Stomach smooth muscle (tissue), 2 donors: Measurements from ENCODE around the gene SELPLG.
A peak's percentile ranks its signal among the peaks of the same experiment; 100 is the strongest.
"Not testable (repeated sequence)": the region's sequence is repeated elsewhere in the genome, so short reads cannot be mapped to it uniquely, and the experiment has no call there.

Experiments
- H3K27ac ChIP-seq: one replicate; pipeline ENCODE4 v1.7.0; 2013; ENCODE audit warnings: mild to moderate bottlenecking, low read length, inconsistent platforms
- H3K27me3 ChIP-seq, 2 donors: one replicate each; pipeline ENCODE4 v1.7.0; 2013; ENCODE audit warnings: low read length in 2 of 2; ENCODE audit not compliant: insufficient read depth in 2 of 2, control insufficient read depth in 1 of 2
- H3K36me3 ChIP-seq, 2 donors: one replicate each; pipeline ENCODE4 v1.7.0; 2013; ENCODE audit warnings: low read length in 2 of 2; ENCODE audit not compliant: control insufficient read depth in 2 of 2, insufficient read depth in 2 of 2
- H3K4me1 ChIP-seq: one replicate; pipeline ENCODE4 v1.7.0; 2013; ENCODE audit warnings: low read length; ENCODE audit not compliant: control insufficient read depth, insufficient read depth
- H3K4me3 ChIP-seq, 2 donors: one replicate each; pipeline ENCODE4 v1.7.0; 2013; ENCODE audit warnings: low read length in 2 of 2
- H3K9ac ChIP-seq, 2 donors: one replicate each; pipeline ENCODE4 v1.7.0; 2013; ENCODE audit warnings: low read length in 2 of 2, mild to moderate bottlenecking in 1 of 2
- H3K9me3 ChIP-seq, 2 donors: one replicate each; pipeline ENCODE4 v1.7.0; 2013; ENCODE audit warnings: low read length in 2 of 2; ENCODE audit not compliant: control insufficient read depth in 2 of 2
- donor health status: healthy.
- donor health status: Pancreatic carcinoma.

Gene SELPLG

GRCh38 chr12:108638141-108638827 is 4.6 kb upstream of the SELPLG start:
- Histone ChIP-seq H3K27ac (peak overlapping the region; percentile 24), H3K27me3 (peaks cover 2 to 9% of the 10 kb centered on the region in 2 donors), H3K4me3 (peak overlapping the region; percentile 47 to 66), H3K36me3 (no peaks in the 10 kb centered on the region), H3K9me3 (no peaks in the 10 kb centered on the region), H3K4me1 (peaks cover 43% of the 10 kb centered on the region), H3K9ac (peak overlapping the region; percentile 44 to 47)

- peaks cover 42% of the 10 kb centered on the region for H3K4me1 ChIP-seq
- peaks cover 2 to 9% of the 10 kb centered on the region in 2 donors for H3K27me3 ChIP-seq
- no peak overlapping the region for H3K9ac ChIP-seq
- peak overlapping the region; percentile 24 for H3K27ac ChIP-seq
- H3K4me3 ChIP-seq: no peak overlapping the region
- no peaks in the 10 kb centered on the region for H3K9me3 ChIP-seq
- no peaks in the 10 kb centered on the region for H3K36me3 ChIP-seq
Measured at GRCh38 chr12:108637222-108637971, 3.7 kb upstream of the SELPLG start.

DNA sequence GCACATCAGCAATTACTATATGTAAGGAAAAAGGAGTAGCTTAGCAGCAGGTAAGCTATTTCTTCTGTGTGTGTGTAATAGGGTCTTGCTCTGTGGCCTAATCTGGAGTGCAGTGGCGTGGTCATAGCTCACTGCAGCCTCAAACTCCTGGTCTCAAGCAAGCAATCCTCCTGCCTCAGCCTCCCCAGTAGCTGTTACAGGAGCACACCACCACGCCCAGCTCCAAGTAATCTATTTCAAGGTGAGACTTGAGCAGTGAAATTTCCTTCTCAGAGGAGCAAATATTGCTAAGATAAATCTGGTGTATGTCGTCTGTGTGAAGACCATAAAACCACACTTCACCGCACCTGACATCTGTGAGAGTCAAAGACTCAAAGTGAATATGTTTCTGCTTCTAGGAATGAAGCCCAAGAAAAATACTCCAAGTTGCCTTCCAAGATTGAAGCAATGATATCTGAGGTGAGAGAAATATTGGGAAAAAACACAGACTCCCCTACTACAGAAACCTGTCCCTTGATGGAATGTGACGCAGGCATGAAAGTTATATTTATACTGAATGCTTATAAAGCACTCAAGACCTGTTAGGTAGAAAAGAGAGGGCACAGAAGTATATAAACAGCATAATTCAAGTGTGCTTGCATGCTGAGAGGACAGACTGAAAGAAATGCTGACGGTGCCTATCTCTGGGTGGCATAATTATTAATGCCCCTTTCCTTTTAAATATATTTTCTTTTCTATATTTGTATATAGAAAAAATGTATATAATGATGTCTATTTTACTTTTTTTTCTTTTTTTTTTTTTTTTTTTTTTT is 2.5 kb upstream of the SELPLG start:
- H3K4me3 ChIP-seq: no peak overlapping the region
- H3K27ac ChIP-seq: no peak overlapping the region
- H3K27me3 ChIP-seq: peaks cover 2 to 9% of the 10 kb centered on the region in 2 donors
- H3K4me1 ChIP-seq: peaks cover 36% of the 10 kb centered on the region
- H3K9me3 ChIP-seq: no peaks in the 10 kb centered on the region
- no peaks in the 10 kb centered on the region for H3K36me3 ChIP-seq
- no peak overlapping the region for H3K9ac ChIP-seq

DNA sequence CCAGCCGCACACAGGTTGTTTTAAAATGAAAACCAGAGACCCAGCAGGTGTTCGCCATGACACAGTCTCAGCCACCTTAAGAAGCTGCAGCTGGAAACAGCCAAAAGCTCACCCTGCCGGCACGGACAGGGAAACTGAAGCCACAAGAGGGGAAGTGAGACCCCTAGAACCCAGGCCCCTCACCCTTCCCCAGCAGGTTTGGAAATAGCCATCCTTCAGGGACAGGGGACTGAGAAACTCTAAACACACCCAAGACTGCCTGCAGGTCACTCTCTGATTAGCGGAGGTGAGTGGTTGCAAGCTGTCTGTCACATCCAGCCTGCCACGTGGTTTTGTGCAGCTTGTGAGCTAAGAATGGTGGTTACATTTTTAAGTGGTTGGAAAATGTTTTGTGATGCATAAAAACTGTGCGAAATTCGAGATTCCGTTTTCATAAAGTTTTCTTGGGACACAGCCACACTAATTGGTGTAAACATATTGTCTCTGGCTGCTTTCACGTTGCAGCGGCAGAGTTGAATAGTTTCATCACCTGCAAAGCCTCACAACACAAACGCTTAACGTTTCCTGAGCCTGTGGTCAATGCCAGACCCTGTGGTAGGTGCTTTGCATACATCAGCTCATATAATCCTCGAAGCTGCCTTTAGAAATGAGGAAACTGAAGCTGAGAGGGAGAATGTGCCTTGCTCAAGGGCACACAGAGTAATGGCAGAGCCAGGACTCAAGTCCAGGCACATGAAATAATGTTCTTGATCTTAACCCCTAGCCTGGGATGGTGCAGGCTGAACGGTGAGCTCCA is 1.7 kb upstream of the SELPLG start:
- H3K9ac ChIP-seq: peak overlapping the region in 1 of 2 donors; percentile 36
- peaks cover 2 to 9% of the 10 kb centered on the region in 2 donors for H3K27me3 ChIP-seq
- H3K4me1 ChIP-seq: peaks cover 37% of the 10 kb centered on the region
- no peaks in the 10 kb centered on the region for H3K9me3 ChIP-seq
- no peak overlapping the region for H3K27ac ChIP-seq
- H3K4me3 ChIP-seq: no peak overlapping the region
- H3K36me3 ChIP-seq: no peaks in the 10 kb centered on the region

GRCh38 chr12:108634341-108634751 is 652 bp upstream of the SELPLG start:
- Histone ChIP-seq H3K9ac (no peak overlapping the region), H3K4me3 (no peak overlapping the region), H3K27me3 (peaks cover 2 to 9% of the 10 kb centered on the region in 2 donors), H3K27ac (no peak overlapping the region), H3K9me3 (no peaks in the 10 kb centered on the region), H3K36me3 (no peaks in the 10 kb centered on the region), H3K4me1 (peaks cover 38% of the 10 kb centered on the region)

GRCh38 chr12:108633081-108633533 is 587 bp downstream of the SELPLG start:
- Histone ChIP-seq H3K27ac (no peak overlapping the region), H3K4me3 (peak overlapping the region in 1 of 2 donors; percentile 8), H3K27me3 (peaks cover 2 to 9% of the 10 kb centered on the region in 2 donors), H3K36me3 (no peaks in the 10 kb centered on the region), H3K4me1 (peaks cover 29% of the 10 kb centered on the region), H3K9ac (no peak overlapping the region), H3K9me3 (no peaks in the 10 kb centered on the region)

DNA sequence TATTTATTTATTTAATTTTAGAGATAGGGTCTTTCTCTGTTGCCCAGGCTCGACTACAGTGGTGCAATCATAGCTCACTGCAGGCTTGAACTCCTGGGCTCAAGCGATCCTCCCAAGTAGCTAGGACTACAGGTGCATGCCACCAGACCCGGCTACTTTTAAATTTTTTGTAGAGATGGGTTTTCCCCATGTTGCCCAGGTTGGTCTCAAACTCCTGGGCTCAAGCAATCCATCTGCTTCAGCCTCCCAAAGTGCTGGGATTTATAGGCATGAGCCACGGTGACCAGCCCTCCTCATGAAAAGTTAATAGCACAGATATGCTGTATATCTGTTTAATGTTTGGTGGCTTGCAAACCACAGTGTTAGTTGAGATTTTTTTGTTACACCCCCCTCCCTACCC is 2.4 kb downstream of the SELPLG start:
- not testable (repeated sequence) for H3K9ac ChIP-seq, H3K27me3 ChIP-seq, H3K27ac ChIP-seq, H3K9me3 ChIP-seq, H3K4me3 ChIP-seq, H3K36me3 ChIP-seq
- peaks cover 18% of the 10 kb centered on the region for H3K4me1 ChIP-seq

DNA sequence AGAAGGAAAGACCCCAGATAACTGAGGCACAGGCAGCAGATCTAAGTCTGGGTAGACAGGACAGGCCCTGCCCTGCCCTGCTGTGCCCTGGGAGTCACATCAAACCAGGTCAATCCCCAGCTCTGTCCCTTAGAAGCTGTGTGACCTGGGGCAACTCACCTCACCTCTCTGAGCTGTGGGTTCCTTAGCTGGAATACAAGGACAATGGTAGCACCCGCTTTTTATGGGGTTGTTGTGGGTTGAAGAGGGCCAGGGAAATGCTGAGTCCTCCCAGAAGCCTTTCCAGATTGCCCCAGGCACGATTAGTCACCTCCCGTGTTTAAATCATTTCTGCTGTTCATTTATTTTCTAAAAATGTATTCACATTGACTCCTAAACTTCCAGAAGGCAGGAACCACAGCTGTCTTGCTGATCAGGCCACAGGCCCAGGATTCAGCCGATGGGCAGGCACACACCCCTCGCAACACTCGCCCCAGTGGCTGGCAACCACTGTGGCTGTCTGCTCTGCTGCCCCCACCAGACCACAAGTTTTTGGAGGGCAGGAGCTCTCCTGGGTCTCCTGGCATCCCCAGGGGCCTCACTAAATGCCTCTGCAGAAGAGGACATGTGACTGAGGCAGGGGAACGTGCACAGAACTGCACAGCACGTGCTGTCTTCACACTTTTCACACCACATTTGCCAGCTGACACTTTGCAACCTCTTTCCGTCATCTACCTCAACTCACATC is 3.0 kb downstream of the SELPLG start:
- H3K36me3 ChIP-seq: no peaks in the 10 kb centered on the region
- peaks cover 2 to 9% of the 10 kb centered on the region in 2 donors for H3K27me3 ChIP-seq
- H3K4me1 ChIP-seq: peaks cover 13% of the 10 kb centered on the region
- H3K9ac ChIP-seq: no peak overlapping the region
- H3K4me3 ChIP-seq: no peak overlapping the region
- H3K27ac ChIP-seq: no peak overlapping the region
- H3K9me3 ChIP-seq: no peaks in the 10 kb centered on the region

GRCh38 chr12:108629824-108630476 is 3.7 kb downstream of the SELPLG start:
- Histone ChIP-seq H3K27me3 (peaks cover 2 to 9% of the 10 kb centered on the region in 2 donors), H3K27ac (no peak overlapping the region), H3K4me3 (no peak overlapping the region), H3K9me3 (no peaks in the 10 kb centered on the region), H3K36me3 (no peaks in the 10 kb centered on the region), H3K4me1 (peaks cover 6% of the 10 kb centered on the region), H3K9ac (no peak overlapping the region)
